ENCODE data around the gene SDC1.
A peak's percentile ranks its signal among the peaks of the same experiment; 100 is the strongest.

SDC1 gene

GRCh38 chr2:20169796-20170703, 54.9 kb downstream of the SDC1 start:
- no peak for DNase-seq (ENCODE audit: low read depth)

DNA sequence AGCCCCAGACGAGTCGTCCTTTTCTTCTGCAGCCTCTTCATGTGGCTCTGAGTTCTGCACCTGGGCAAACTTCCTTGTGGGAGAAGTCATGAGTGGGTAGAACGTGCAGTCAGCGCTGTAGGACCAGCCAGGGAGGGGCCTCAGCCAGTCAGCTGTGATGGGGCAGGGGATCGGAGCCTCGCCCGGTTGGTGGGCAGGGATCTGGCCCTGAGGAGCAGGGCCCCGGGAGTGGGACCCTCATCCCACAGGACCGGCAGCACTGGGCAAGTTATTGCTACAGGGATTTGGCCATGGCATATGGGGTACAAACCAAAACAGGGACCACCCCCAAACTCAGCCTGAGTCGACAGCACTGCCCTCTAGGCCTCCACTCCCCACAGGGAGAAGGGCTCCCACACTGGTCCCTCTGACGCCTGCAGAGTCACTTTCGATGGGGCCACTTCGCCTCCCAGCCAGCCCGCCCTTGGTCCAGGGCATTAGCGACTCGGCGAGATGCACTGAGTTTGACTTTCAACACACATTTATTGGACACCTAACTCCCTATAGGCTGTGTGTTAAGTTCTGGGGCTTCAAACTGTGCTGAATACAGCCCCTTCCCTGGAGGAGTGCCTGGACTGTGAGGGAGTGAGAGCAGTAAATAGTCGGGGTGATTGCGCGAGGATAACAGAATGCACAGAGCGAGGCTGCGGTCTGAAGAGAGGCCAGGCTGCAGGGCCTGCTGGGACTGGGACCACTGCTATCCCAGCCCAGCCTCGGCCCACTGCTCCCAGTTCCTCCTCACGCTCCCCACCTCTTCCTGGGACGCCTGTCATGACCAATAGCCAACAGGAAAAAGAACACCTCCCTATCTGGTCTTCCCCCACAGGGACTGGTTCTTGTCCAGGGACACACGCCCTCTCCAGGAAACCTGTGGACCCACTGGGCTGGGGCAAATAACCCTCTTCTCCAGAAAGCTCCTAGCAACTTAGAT, 55.9 kb downstream of the SDC1 start:
- DNase-seq (ENCODE audit: low read depth) = no peak

GRCh38 chr2:20168048-20168726, 56.7 kb downstream of the SDC1 start:
- no peak for DNase-seq (ENCODE audit: low read depth)

DNA sequence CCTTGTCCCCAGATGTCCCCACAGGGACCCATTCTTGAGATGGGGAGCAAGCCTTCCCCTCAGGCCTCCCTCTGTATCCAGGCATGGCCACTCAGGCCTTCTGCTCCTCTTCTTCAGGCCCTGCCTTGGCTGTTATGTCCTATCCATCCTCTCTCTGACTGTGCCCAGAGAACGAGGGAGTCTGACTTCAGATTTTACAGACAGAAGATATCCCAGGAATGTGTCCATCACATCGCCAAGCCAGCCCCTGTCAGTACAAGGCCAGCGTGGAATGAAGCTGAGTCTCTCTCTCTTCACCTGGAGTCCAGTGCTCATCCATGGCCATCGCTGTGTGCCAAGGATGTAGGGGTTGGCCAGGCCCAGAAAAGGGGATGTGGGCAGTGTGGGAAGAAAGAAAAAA, 57.6 kb downstream of the SDC1 start:
- DNase-seq (ENCODE audit: low read depth) = no peak

DNA sequence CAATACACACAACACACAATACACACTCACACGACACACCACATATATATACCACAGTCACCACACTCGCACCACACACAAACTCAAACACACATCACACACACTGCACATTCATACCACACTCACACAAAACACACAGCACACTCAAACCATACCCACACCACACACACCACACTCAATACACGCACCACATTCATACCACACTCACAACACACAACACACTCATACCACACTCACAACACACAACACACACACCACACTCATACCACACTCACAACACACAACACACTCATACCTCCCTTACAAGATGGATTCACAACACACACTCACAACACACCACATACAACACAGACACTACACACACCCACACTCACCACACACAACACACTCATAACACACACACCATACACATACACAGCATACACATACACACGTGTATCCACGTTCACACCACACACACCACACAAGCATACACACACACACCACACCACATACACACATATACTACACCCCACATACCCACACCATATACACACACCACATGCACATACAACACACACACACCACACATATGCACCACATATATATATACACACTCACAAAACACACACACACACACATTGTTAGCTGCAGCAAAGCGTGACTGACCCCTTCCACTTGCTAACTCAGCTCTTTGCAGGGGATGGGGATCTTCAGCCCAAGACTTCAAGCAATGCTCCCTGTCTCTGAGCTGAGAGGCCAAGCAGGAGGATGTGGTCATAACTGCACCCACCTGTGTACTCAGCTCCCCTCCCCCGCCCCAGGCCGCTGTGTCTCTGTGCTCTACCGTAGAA, 59.0 kb downstream of the SDC1 start:
- DNase-seq (ENCODE audit: low read depth) = no peak

DNA sequence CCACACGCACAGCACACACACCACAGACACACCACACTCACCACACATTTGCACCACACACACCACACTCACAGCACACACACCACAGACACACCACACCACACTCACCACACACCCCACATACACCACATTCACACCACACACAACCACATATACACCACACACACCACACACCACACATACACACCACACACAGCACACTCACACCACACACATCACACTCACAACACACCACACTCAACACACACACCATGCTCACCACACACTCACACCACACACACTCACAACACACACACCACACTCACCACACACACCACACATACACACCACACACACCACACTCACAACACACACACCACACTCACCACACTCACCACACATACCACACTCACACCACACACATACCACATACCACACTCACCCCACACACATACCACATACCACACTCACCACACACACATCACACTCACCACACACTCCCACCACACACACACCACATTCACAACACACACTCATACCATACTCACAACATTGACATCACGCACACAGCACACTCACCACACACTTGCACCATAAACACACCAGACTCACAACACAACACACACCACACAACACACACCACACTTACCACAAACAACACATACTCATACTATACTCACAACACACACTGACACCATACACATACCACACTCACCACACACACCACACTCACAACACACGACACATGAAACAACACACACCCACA, 60.0 kb downstream of the SDC1 start:
- DNase-seq (ENCODE audit: low read depth) = peak; percentile 59

GRCh38 chr2:20164061-20164733, 60.7 kb downstream of the SDC1 start:
- peak; percentile 37 for DNase-seq (ENCODE audit: low read depth)

GRCh38 chr2:20159411-20160070, 65.4 kb downstream of the SDC1 start:
- no peak for DNase-seq (ENCODE audit: low read depth)

GRCh38 chr2:20157193-20157891, 67.6 kb downstream of the SDC1 start:
- DNase-seq (ENCODE audit: low read depth) = no peak

DNA sequence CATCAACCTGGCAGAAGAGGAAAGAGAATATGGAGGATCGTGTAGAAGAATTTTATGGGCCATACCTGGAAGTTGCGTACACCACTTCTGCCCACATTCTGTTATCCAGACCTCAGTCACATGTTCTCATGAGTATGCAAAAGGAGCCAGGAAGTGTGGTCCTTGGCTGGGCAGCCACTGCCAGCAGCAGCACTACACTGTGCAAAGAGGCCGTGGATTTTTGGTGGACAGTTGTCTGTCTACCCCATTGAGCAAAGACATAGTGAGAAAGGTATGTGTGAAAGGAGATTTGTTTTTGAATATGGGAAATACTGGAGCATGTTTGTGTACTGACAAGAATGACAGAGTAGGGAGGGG, 68.1 kb downstream of the SDC1 start:
- DNase-seq (ENCODE audit: low read depth) = no peak

- DNase-seq (ENCODE audit: low read depth) = no peak
Observed at GRCh38 chr2:20156076-20156759, 68.7 kb downstream of the SDC1 start.

DNA sequence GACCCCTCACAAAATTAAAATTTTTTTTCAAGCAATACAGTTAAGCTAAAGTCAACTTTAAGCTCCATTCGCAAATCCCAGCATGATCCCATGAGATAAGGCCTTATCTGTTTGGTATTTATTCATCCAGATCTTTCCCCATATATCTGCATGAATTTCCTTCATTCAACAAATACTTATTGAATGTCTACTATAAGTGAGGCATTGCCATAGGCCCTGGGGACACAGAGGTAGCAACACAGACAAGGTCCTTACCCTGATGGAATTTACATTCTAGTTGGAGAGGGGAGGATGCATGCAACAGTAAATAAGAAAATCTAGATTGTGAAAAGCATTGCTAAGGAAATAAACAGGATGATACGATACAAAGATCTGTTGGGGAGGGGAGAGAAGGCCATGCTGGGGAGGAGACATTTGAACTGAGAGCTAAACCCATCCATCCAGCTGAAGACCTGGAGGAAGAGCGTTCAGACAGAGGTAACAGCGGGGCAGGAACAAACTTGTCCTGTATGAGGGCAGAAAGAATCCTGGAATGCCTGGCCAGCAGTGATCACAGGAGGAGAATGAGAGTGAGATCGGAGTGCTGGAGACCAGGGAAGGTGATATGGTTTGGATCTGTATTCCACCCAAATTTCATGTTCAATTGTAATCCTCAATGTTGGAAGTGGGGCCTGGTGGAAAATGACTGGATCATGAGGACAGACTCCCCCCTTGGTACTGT, 71.6 kb downstream of the SDC1 start:
- DNase-seq (ENCODE audit: low read depth) = no peak

DNA sequence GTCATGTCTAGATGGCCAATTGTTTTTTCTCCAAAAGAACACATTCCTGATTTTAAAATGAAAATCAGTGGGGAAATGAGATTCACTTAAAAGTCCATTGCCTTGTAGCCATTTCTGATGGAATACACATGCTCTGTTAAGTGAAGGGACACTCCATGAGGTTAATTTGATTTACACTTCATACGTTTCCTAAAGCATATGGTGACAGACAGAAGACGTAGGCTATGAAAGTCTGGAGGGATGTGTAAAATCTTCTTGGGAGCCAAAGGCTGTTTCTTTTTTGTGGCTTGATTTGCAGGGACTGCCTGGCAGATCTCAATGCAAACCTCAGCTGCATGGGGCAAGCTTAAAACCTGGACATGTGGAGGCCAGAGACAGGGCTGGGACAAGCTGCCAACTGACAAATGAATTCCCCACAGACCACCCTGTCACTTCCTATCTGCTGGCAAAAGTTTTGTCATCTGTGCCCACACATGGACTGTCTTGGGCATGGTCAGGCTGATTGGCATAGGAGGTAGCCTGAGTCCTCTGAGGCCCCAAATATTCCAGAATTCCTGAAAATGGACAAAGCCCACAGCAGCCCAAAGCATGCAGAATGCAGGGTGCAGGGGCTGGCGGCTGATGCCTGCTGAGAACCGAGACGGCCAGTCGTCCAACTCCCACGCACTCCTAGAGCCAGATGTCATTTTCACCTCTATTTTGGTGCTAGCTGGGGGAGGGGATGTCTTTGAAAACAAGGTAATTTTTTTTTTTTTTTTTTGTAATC, 73.9 kb downstream of the SDC1 start:
- no peak for DNase-seq (ENCODE audit: low read depth)

Measured in amniotic epithelial cell (primary cell).